Osteoblast (primary cell): ENCODE data around the gene TMEM59L. TPM values are rescaled to one million over a fixed set of nuclear protein-coding genes. Genes with fewer than 3 reads are reported as not detected.

Experiments used
- DNase-seq: peaks from one replicate; pipeline ENCODE4 v3.0.0; 2011; ENCODE audit warnings: low spot score, mixed read lengths; ENCODE audit not compliant: insufficient read length; ENCODE audit errors: missing footprints
- H2AFZ ChIP-seq: 2 replicates; pipeline ENCODE4 v1.6.0; 2011; ENCODE audit warnings: mild to moderate bottlenecking, low read length
- H3K27ac ChIP-seq: 2 replicates; pipeline ENCODE4 v1.5.1; 2011; ENCODE audit warnings: mild to moderate bottlenecking, low read depth, low read length, moderate library complexity
- H3K27me3 ChIP-seq: 2 replicates; pipeline ENCODE4 v1.6.0; 2012; ENCODE audit warnings: mild to moderate bottlenecking, control low read depth, inconsistent platforms, low read length, moderate library complexity; ENCODE audit not compliant: insufficient read depth
- H3K36me3 ChIP-seq: 2 replicates; pipeline ENCODE4 v1.5.1; 2011; ENCODE audit warnings: mild to moderate bottlenecking, low read length, control low read depth, moderate library complexity; ENCODE audit not compliant: insufficient read depth
- H3K4me1 ChIP-seq: 2 replicates; pipeline ENCODE4 v1.5.1; 2011; ENCODE audit warnings: mild to moderate bottlenecking, low read length, control low read depth, moderate library complexity; ENCODE audit not compliant: insufficient read depth
- H3K4me2 ChIP-seq: 2 replicates; pipeline ENCODE4 v1.6.0; 2011; ENCODE audit warnings: mild to moderate bottlenecking, low read length; ENCODE audit not compliant: insufficient read depth
- H3K4me3 ChIP-seq: fragments of 200-600 bp; sonication (generic); 3 replicates; pipeline ENCODE4 v1.5.1; 2012; ENCODE audit warnings: mild to moderate bottlenecking, low read length, inconsistent platforms; ENCODE audit not compliant: insufficient read depth
- H3K79me2 ChIP-seq: 2 replicates; pipeline ENCODE4 v1.6.0; 2012; ENCODE audit warnings: mild to moderate bottlenecking, low read length, control low read depth, inconsistent platforms; ENCODE audit not compliant: insufficient read depth
- H3K9me3 ChIP-seq: 2 replicates; pipeline ENCODE4 v1.5.1; 2011; ENCODE audit warnings: low read depth, low read length, control low read depth
- H4K20me1 ChIP-seq: 2 replicates; pipeline ENCODE4 v1.6.0; 2012; ENCODE audit warnings: mild to moderate bottlenecking, low read length, control low read depth; ENCODE audit not compliant: insufficient read depth
- total RNA-seq: library from RNA; depleted of rRNA; stranded (reverse); fragments of >200 nt; gene quantifications from 2 replicates; pipeline ENCODE4 v1.2.3, GENCODE V29; 2012
- TF ChIP-seq, protein P1 (sequence below): IDR thresholded peaks from 2 replicates; pipeline ENCODE4 v1.5.1; 2011; ENCODE audit warnings: mild to moderate bottlenecking, low read depth, low read length, moderate library complexity; ENCODE audit errors: extremely low read depth

TMEM59L gene
- total RNA-seq, 1 donor: 0.36 TPM

DNA sequence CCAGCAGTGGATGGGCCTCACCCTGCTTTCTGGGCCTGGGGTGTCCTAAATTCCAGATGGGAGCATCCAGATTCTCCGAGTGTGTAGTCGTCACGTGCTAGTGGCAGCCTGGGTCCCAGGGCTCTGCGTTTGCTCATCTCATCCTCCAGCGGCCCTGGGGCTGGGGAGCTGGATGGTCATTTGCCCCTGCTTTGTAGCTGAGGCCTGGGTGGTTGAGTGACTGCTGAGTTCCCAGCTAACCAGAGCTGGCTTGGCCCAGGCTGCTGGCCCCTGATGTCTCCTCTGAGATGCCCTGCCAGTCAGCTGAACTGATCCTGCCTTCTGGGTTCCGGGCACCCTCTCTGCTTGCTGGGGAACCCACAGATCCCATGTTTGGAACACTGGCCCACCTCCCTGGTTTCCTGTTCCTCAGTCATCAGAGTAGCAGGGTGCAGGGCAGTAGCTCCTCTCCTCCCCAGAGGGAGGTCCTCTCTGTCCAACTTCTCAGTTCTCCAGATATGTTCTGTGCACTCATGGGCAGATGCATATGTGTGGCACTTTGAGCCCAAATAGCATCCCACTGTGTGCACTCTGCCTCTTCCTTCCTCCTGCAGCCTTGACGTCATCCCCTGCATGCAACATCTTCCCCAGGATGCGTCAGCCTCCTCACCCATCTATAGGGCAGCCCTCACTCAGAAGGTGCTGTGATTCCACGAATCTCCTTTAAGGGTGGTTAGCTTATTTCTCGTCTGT lies 48.4 kb downstream of the TMEM59L start:
- Histone ChIP-seq H3K4me1 (peaks cover 61% of the 10 kb centered on the region), H3K36me3 (no peaks in the 10 kb centered on the region), H4K20me1 (no peaks in the 10 kb centered on the region), H3K4me3 (peak overlapping the region; percentile 13), H3K9me3 (no peaks in the 10 kb centered on the region), H3K4me2 (peak overlapping the region; percentile 75), H3K27ac (peak overlapping the region; percentile 98), H3K79me2 (peaks cover 39% of the 10 kb centered on the region), H2AFZ (peak overlapping the region; percentile 50), H3K27me3 (no peaks in the 10 kb centered on the region)
- TF ChIP-seq, protein P1, sequence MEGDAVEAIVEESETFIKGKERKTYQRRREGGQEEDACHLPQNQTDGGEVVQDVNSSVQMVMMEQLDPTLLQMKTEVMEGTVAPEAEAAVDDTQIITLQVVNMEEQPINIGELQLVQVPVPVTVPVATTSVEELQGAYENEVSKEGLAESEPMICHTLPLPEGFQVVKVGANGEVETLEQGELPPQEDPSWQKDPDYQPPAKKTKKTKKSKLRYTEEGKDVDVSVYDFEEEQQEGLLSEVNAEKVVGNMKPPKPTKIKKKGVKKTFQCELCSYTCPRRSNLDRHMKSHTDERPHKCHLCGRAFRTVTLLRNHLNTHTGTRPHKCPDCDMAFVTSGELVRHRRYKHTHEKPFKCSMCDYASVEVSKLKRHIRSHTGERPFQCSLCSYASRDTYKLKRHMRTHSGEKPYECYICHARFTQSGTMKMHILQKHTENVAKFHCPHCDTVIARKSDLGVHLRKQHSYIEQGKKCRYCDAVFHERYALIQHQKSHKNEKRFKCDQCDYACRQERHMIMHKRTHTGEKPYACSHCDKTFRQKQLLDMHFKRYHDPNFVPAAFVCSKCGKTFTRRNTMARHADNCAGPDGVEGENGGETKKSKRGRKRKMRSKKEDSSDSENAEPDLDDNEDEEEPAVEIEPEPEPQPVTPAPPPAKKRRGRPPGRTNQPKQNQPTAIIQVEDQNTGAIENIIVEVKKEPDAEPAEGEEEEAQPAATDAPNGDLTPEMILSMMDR: no peak
- peak; percentile 84 for DNase-seq

DNA sequence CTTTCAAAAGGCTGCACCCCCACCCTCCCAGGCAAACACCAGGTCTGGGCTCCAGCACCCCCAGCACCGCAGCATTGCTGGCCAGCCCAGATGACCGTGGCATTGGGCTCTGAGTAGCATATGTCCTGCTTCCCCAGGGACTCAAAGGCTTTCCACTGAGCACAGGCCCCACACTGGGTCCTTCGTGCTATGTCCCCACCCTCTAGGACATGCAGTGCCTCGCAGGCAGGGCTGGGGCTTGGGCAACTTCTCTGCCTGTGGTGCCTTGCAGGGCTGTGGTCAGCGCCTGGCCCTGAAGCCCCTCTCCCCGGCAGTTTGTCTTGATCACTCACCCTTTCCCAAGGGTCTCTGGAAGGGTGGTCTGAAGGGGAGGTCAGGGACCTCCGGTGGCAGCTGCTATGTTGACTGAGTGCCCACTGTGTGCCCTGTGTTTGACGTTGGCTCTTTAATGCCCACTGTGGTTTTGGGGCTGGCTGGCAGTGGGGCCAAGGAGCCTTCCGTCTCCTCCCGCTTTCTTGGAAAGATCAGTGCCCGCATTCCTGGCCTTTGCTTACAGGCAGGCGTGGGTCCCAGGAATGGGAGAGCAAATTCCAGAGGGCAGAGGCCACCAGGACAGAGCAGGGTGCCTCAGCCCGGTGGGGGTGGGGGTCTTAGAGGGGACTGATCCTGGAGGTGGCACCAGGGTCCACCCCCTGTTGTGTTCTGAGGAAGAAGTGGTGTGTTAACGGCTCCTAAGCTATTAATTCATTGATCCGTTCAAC lies 50.5 kb downstream of the TMEM59L start:
- H4K20me1 ChIP-seq: no peaks in the 10 kb centered on the region
- peaks cover 28% of the 10 kb centered on the region for H3K79me2 ChIP-seq
- no peak overlapping the region for H3K4me3 ChIP-seq
- no peaks in the 10 kb centered on the region for H3K27me3 ChIP-seq
- peaks cover 8% of the 10 kb centered on the region for H3K36me3 ChIP-seq
- peaks cover 48% of the 10 kb centered on the region for H3K4me1 ChIP-seq
- H3K9me3 ChIP-seq: no peaks in the 10 kb centered on the region
- H3K4me2 ChIP-seq: peak overlapping the region; percentile 27
- TF ChIP-seq, protein P1: no peak
- H2AFZ ChIP-seq: no peak overlapping the region
- DNase-seq: peak; percentile 91
- peak overlapping the region; percentile 47 for H3K27ac ChIP-seq

DNA sequence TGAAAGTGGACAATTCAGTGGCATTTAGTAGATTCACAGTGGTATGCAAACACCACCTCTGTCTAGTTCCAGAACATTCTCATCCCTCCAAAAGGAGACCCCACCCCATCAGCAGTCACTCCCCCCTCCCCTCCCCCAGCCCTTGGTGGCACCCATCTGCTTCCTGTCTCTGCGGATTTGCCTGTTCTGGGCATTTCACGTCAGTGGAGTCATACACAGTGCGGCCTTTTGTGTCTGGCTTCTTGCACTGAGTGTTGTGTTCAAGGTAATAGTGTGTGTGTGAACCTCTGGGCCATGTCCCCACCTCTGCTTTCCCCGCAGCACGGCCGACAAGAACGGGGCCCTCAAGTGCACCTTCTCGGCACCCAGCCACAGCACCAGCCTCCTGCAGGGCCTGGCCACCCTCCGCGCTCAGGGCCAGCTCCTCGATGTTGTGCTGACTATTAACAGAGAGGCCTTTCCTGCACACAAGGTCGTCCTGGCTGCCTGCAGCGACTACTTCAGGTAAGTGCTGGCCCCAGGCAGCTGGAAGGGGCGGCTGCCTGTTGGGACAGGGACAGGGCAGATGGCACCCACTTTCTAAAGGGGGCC lies 51.4 kb downstream of the TMEM59L start:
- no peak overlapping the region for H2AFZ ChIP-seq
- no peaks in the 10 kb centered on the region for H4K20me1 ChIP-seq
- no peak overlapping the region for H3K4me3 ChIP-seq
- peaks cover 17% of the 10 kb centered on the region for H3K36me3 ChIP-seq
- H3K27me3 ChIP-seq: no peaks in the 10 kb centered on the region
- H3K9me3 ChIP-seq: no peaks in the 10 kb centered on the region
- DNase-seq: peak; percentile 52
- TF ChIP-seq, protein P1: no peak
- H3K27ac ChIP-seq: no peak overlapping the region
- H3K4me1 ChIP-seq: peaks cover 39% of the 10 kb centered on the region
- no peak overlapping the region for H3K4me2 ChIP-seq
- peaks cover 22% of the 10 kb centered on the region for H3K79me2 ChIP-seq

DNA sequence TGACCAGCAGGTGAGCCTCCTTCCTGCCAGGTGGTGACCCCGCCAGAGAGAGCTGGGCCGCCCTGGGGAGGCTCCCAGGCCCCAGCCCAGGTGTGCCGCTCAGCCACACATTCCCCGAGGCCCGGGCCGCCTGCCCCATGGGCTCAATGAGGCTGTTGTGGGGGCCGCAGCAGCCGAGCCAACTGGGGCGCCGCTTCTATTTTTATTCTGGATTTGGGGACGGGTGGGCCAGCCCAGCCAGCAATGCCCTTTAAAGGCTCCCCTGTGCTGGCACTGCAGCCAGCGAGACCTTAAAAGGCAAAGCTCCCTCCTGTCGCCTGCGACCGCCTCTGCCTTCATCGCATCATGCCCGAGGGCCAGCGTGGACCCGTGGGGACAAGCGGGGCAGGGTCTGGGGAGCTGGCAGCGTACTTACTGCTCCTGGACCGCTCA lies 53.1 kb downstream of the TMEM59L start:
- TF ChIP-seq, protein P1: no peak
- Histone ChIP-seq H3K27me3 (no peaks in the 10 kb centered on the region), H3K9me3 (no peaks in the 10 kb centered on the region), H3K4me1 (peaks cover 28% of the 10 kb centered on the region), H3K4me3 (no peak overlapping the region), H4K20me1 (no peaks in the 10 kb centered on the region), H3K27ac (no peak overlapping the region), H3K36me3 (peaks cover 20% of the 10 kb centered on the region), H3K4me2 (no peak overlapping the region), H2AFZ (no peak overlapping the region), H3K79me2 (peaks cover 22% of the 10 kb centered on the region)
- peak; percentile 55 for DNase-seq
